Endothelial cell of umbilical vein (primary cell): ENCODE results near the gene SURF1.

ENCODE experiments used
- CTCF ChIP-seq, 2 donors: IDR thresholded peaks; 1 replicate in 1 of 2; 2 replicates in 1 of 2; pipeline ENCODE4 v1.5.1; 2011; ENCODE audit warnings: low read length in 2 of 2, mild to moderate bottlenecking in 2 of 2, moderate library complexity in 2 of 2, control low read depth in 1 of 2, inconsistent platforms in 1 of 2, low read depth in 1 of 2; ENCODE audit not compliant: insufficient read depth in 1 of 2; ENCODE audit errors: extremely low read depth in 1 of 2
- EZH2 ChIP-seq: IDR thresholded peaks from 2 replicates; pipeline ENCODE4 v1.6.1; 2012; ENCODE audit warnings: borderline replicate concordance, low read depth, mild to moderate bottlenecking, moderate library complexity, low read length, inconsistent platforms; ENCODE audit not compliant: severe bottlenecking
- FOS ChIP-seq: IDR thresholded peaks from 2 replicates; pipeline ENCODE4 v1.6.1; 2011; ENCODE audit warnings: mild to moderate bottlenecking, low read length, moderate library complexity, borderline replicate concordance; ENCODE audit not compliant: insufficient read depth
- JUN ChIP-seq: IDR thresholded peaks from 2 replicates; pipeline ENCODE4 v1.6.1; 2011; ENCODE audit warnings: borderline replicate concordance, low read depth; ENCODE audit not compliant: insufficient read length, insufficient read depth
- MAX ChIP-seq: IDR thresholded peaks from 2 replicates; pipeline ENCODE4 v1.6.1; 2011; ENCODE audit not compliant: insufficient read depth, insufficient read length
- MYC ChIP-seq: IDR thresholded peaks from one replicate; pipeline ENCODE4 v1.6.1; 2011; ENCODE audit warnings: mild to moderate bottlenecking, low read depth, low read length
- POLR2A ChIP-seq: IDR thresholded peaks from 2 replicates; pipeline ENCODE4 v1.6.1; 2012; ENCODE audit warnings: low read depth, mild to moderate bottlenecking, control low read depth, low read length
- POLR2AphosphoS5 ChIP-seq: IDR thresholded peaks from 2 replicates; pipeline ENCODE4 v1.6.1; 2012; ENCODE audit warnings: low read depth, mild to moderate bottlenecking, control low read depth, low read length, moderate library complexity; ENCODE audit not compliant: insufficient read depth

GRCh38 chr9:133351908-133352634, 4.2 kb downstream of the SURF1 start:
- TF ChIP-seq MAX (no peak), POLR2A (peak; percentile 82), CTCF (IDR thresholded peaks at IDR 0.05; ENCODE audit: extremely low read depth in 1 of 2, insufficient read depth in 1 of 2, low read depth in 1 of 2, low read length in 2 of 2) (peak; percentile 49 to 65), FOS (no peak), EZH2 (no peak), POLR2AphosphoS5 (peak; percentile 38), JUN (no peak), MYC (no peak)
